ENCODE data around the gene TNRC6B.
"Not testable (repeated sequence)": the region's sequence is repeated elsewhere in the genome, so short reads cannot be mapped to it uniquely, and the experiment has no call there.

Gene TNRC6B

GRCh38 chr22:40216041-40216756 lies 38.5 kb downstream of the TNRC6B start:
- H3K4me3 ChIP-seq (ENCODE audit: low read depth, low read length): peak overlapping the region; percentile 11
- no peak for TF ChIP-seq CTCF (IDR thresholded peaks at IDR 0.05; ENCODE audit: borderline replicate concordance, insufficient read depth, low read depth, low read length)

- no peak for TF ChIP-seq CTCF (IDR thresholded peaks at IDR 0.05; ENCODE audit: borderline replicate concordance, insufficient read depth, low read depth, low read length)
These were observed 40.4 kb downstream of the TNRC6B start for GRCh38 chr22:40218152-40218551.

GRCh38 chr22:40218723-40219294 lies 41.1 kb downstream of the TNRC6B start:
- no peak for TF ChIP-seq CTCF (IDR thresholded peaks at IDR 0.05; ENCODE audit: borderline replicate concordance, insufficient read depth, low read depth, low read length)
- no peak overlapping the region for H3K4me3 ChIP-seq (ENCODE audit: low read depth, low read length)

More at GRCh38 chr22:40218152-40218551, 40.4 kb downstream of the TNRC6B start:
- H3K4me3 ChIP-seq (ENCODE audit: low read depth, low read length): no peak overlapping the region

GRCh38 chr22:40220316-40221054 lies 42.8 kb downstream of the TNRC6B start:
- no peak overlapping the region for H3K4me3 ChIP-seq (ENCODE audit: low read depth, low read length)
- no peak for TF ChIP-seq CTCF (IDR thresholded peaks at IDR 0.05; ENCODE audit: borderline replicate concordance, insufficient read depth, low read depth, low read length)

GRCh38 chr22:40221055-40221414 lies 43.3 kb downstream of the TNRC6B start:
- TF ChIP-seq CTCF (IDR thresholded peaks at IDR 0.05; ENCODE audit: borderline replicate concordance, insufficient read depth, low read depth, low read length): no peak

GRCh38 chr22:40222979-40223378 lies 45.3 kb downstream of the TNRC6B start:
- H3K4me3 ChIP-seq (ENCODE audit: low read depth, low read length): not testable (repeated sequence)

More at GRCh38 chr22:40221055-40221414, 43.3 kb downstream of the TNRC6B start:
- H3K4me3 ChIP-seq (ENCODE audit: low read depth, low read length): no peak overlapping the region

- no peak overlapping the region for H3K4me3 ChIP-seq (ENCODE audit: low read depth, low read length)
- TF ChIP-seq CTCF (IDR thresholded peaks at IDR 0.05; ENCODE audit: borderline replicate concordance, insufficient read depth, low read depth, low read length): no peak
These were observed 47.0 kb downstream of the TNRC6B start for GRCh38 chr22:40224702-40225101.
